HTERT RPE-1 (cell line): Measurements from ENCODE around the gene GGA3.
"Not testable (repeated sequence)": the region's sequence is repeated elsewhere in the genome, so short reads cannot be mapped to it uniquely, and the experiment has no call there.

Experiments used
- in situ Hi-C: fragments of 300-500 bp; cut with MboI; formaldehyde crosslinking; loops from 4 replicates; pipeline ENCODE4 v1.14.3; 2020; ENCODE audit warnings: low sequenced_read_pairs

Gene GGA3

DNA sequence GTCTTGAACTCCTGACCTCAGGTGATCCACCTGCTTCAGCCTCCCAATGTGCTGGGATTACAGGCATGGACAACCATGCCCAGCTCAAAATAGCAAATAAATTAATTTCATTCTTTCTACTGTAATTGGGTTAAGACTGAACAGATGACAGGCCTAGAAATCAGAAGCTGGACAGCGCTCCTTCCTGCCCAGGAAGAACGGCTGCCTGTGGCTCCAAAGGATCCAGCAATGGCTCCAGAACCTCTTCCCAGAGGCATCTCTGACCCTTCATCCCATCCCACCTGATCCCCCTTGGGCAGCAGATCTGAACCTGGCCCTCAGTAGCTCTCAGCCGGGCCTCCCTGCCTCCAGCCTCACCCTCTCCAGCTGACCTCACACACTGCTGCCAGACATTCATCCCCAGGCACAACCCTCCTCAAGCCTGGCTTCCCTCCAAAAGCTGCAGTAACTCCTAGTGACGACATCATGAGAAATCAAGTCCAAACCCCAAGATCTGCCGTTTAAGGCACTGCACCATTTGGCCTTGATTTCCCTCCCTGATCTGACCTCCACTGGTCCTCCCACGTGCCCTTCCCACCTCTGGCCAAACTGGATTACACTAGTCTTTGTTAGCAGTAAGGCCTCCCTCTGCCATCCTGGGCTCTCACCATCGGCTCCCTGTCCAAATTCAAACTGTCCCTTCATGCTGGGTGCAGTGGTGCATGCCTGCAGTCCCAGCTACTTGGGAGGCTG lies 12.7 kb upstream of the GGA3 start:
- in situ Hi-C loops = no loop called here

DNA sequence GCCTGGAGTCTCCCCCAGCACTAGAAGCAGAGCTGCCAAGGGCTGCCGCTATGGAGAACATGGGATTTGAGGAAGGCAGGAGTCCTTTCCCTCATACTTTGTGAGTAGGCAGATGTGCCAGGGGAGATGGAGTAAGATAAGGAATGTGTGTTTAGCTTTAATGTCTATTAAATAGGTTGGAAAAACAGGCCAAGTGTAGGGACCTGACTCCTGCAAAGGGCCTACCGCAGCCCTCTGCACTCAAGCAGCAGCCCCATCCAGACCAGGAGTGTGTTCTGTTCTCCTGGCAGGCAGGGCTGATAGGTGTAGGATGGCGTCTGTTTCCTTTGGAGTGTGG lies 11.4 kb upstream of the GGA3 start:
- in situ Hi-C loops = no loop called here

GRCh38 chr17:75271955-75272847 lies 10.8 kb upstream of the GGA3 start:
- in situ Hi-C loops = no loop called here

DNA sequence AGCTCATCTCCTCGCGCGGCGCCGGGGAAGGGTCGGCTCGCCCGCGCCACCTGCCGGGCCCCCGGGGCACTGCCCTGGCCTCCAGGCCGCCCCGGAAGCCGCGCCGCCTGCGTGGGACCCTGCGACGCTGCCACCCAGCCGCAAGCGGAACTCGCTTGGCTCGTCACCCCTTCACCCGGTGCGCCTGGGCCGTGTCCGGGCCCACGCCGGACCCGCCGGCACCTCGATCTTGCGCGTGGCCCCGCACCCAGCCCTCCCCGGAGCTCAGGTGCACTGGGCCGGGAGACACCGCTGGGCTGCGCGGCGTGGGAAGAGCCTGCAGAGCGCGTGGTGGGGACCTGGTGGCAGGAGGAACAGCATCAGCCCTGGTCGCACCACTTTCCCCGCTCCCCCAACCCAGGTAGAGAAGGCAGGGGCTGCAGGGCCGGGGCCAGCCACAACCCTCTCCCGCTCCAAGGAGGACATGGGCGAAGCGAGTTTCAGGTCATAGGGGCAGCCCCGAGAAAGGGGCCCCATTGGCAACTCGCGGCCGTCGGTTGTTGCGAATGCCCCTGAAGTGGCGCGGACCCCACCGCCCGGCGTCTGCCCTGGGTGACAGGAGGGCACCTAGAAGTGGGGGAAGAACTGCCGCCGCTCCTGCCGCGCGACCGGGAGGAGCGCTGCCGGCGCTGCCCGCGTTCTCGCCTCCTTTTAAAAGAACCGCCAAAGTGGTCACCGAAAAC lies 10.0 kb upstream of the GGA3 start:
- in situ Hi-C loops = no loop called here

DNA sequence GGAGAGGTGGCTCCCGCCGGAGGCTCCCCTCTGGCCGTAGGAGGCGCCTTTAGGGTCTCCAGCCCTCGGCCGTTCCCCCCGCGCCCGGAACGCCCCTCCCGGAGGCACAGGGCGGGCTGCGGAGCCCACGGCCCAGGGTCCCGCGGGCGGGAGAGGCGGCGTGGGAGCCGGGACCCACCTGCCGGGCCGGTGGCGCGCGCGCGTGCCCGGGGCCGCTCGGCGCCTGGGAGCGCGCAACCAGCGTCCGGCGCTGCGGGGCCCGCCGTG lies 9.5 kb upstream of the GGA3 start, which contains the start of gene MIF4GD:
Gene MIF4GD, minus strand, starts transcription at position 266 of the 267 bp plus-strand sequence. CDS start 1,036 bp downstream, outside the sequence.
- in situ Hi-C loops = no loop called here

DNA sequence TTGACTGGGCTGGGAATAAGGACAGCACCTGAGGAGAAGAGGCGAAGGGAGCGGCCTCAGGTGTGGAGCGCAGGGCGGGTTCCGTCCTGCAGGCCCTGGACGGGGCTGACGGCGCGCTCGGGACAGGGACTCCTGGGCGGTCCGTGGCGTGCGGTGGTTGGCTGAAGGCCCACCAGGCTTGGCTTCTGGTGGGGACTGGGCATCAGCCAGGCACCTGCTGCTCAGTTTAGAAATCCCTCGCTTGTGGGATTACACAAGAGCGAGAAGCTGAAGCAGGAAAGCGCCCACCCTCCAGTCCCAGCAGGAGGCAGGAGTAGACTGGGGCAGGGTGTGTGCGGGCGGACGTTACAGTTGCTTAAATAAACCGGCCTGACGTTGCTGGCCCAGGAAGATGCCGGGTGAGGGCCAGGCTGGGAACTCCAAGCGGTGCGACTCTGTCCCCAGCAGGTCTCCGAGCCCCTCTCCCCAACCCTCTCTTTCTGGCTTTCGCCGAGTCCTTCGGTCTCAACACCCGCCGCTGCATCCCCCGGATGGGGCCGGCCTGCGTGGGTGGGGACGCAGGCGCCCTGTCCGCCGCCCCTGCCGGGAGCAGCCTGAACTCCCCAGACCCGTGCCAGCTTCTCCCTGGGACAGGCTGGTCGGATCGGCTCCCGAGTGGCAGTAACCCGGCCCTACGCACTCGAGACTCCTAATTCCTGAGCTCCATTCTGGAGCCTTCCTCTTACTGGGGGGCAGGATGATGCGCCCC lies 9.0 kb upstream of the GGA3 start:
- in situ Hi-C loops = no loop called here

DNA sequence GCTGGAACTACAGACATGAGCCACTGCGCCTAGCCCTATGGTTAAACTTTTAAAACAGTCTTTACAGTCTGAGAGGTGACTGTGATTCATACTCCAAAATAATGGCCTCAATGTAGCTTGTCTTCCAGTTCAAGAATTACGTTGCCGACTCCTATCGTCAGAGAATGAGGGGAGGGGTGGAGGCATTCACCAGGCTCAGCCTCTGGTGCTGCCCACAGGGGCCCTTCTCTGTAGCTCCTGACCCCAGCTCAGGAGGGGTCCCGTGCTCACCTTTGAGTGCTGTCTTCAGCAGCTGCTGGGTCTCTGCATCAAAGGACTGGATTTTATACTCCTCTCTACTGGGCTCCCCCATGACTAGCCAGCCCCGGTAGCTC lies 8.4 kb upstream of the GGA3 start:
- in situ Hi-C loops = no loop called here

- in situ Hi-C loops = no loop called here
Observed at GRCh38 chr17:75267411-75268232, 6.2 kb upstream of the GGA3 start.

DNA sequence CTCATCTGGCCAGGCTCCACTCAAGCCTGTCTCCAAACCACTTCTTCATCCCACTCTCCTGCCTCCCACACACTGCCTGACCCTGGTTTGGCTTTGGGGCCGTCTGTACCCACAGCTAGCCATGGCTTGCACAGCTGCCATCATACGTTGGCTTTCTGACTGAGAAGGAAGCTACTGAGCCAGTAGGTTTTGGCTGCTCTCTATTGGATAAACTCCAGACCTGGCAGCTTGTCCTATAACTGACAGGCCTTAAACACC lies 5.7 kb upstream of the GGA3 start:
- in situ Hi-C loops = no loop called here

- in situ Hi-C loops = no loop called here
Observed at GRCh38 chr17:75266316-75267152, 5.1 kb upstream of the GGA3 start.

GRCh38 chr17:75265614-75266315 lies 4.4 kb upstream of the GGA3 start:
- in situ Hi-C loops = no loop called here

DNA sequence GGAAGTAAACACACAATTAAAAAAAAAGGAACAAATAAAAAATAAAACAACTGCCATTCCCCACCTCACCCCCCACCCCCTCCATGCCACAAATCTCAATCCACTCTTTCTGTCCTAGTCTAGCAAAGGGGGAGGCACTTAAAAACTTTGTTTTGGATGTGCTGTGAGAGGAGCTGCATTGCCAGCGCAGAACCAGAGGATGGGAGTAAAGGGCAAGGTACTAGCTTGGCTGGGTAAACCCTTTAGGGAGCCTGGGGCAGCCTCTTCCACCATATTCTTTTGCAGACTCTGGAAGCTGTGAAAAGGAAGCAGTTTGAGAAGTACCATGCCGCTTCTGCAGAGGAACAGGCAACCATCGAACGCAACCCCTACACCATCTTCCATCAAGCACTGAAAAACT lies 1.6 kb upstream of the GGA3 start:
- in situ Hi-C loops = no loop called here

- in situ Hi-C loops = no loop called here
Observed at GRCh38 chr17:75262112-75262606, 753 bp upstream of the GGA3 start.

- in situ Hi-C loops = no loop called here
Observed at GRCh38 chr17:75260641-75261335, 618 bp downstream of the GGA3 start.

- in situ Hi-C loops = not testable (repeated sequence)
Observed at GRCh38 chr17:75257228-75257627, 4.2 kb downstream of the GGA3 start.

DNA sequence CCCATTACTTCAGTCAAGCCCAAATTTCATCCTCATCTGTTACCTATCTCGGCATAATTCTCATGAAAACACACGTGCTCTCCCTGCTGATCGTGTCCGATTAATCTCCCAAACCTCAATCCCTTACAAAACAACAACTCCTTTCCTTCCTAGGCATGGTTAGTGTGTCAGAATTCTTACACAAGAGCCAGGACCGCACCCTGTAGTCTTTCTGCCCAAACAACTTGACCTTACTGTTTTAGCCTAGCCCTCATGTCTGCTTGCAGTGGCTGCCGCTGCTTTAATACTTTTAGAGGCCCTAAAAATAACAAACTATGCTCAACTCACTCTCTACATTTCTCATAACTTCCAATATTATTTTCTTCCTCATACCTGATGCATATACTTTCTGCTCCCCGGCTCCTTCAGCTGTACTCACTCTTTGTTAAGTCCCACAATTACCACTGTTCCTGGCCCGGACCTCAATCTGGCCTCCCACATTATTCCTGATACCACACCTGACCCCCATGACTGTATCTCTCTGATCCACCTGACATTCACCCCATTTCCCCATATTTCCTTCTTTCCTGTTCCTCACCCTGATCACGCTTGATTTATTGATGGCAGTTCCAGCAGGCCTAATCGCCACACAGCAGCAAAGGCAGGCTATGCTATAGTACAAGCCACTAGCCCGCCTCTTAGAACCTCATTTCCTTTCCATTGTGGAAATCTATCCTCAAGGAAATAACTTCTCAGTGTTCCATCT lies 5.3 kb downstream of the GGA3 start:
- in situ Hi-C loops = not testable (repeated sequence)

DNA sequence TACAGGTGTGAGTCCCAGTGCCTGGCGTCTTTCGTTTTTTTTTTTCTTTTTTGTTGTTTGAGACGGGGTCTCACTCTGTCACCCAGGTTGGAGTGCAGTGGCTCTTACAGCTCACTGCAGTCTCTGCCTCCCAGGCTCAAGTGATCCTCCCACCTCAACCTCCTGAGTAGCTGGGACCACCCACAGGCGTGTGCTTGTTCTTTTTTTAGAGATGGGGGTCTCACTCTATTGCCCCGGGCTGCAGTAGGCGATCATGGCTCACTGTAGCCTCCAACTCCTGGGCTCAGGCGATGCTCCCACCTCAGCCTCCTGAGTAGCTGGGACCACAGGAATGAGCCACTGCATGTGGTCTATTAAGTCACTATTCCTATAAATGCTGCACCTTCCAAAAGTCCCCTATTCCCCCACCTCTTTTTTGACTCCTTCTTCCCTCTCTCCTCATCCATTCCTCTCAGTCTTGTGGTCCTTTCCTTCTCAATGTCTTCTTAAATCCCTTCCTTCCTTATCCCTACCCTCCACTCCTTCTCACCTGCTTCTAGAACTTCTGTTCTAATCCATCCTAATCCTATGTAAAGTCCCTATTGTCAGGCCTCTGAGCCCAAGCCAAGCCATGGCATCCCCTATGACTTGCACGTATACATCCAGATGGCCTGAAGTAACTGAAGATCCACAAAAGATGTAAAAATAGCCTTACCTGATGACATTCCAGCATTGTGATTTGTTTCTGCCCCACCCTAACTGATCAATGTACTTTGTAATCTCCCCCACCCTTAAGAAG lies 9.2 kb downstream of the GGA3 start:
- in situ Hi-C loops = no loop called here
